ENCODE data around the gene EEIG1. TPM values are rescaled to one million over a fixed set of nuclear protein-coding genes. Genes with fewer than 3 reads are reported as not detected.
A peak's percentile ranks its signal among the peaks of the same experiment; 100 is the strongest.

EEIG1 gene
- total RNA-seq (10 to 100 TPM in 1 of 4 donors, 1 to 10 TPM in 3; 3.6 to 11.4 (median 8.3) TPM), polyA plus RNA-seq (1 to 10 TPM; 3.6 to 6.1 (median 5.1) TPM)
- long read RNA-seq, donor 1, partial matches to known transcripts = 0 of 3 reads
- long read RNA-seq, donor 1, other reads (novel, unspliced or antisense) = 3 of 3 reads
- long read RNA-seq, donor 2, full-length matches to known transcripts = 1 of 13 reads
- long read RNA-seq, donor 2, partial matches to known transcripts = 1 of 13 reads
- long read RNA-seq, donor 2, other reads (novel, unspliced or antisense) = 11 of 13 reads

GRCh38 chr9:127980706-127981558 is at the start of gene EEIG1:
EEIG1 (minus strand) TSS chr9:127980989; CDS start chr9:127980137, 852 bp downstream.
- ATAC-seq = peak; percentile 96 to 97 (median 96)
- Histone ChIP-seq H3K27me3 (ENCODE audit: insufficient read depth in 3 of 3, low read length in 2 of 3) (no peaks in the 10 kb centered on the region), H3K4me1 (peaks cover 51% of the 10 kb centered on the region), H3K27ac (peak within 1 kb of the TSS; percentile 87), H3K36me3 (ENCODE audit: insufficient read depth in 1 of 2, low read depth in 1 of 2) (no peaks in the 10 kb centered on the region), H3K4me3 (peak within 1 kb of the TSS; percentile 85), H3K9me3 (no peaks in the 10 kb centered on the region)
- no peak for TF ChIP-seq CTCF (IDR thresholded peaks at IDR 0.05)
- WGBS, 3 donors = 0 to 1% (median 0%) methylated on average over 45 to 93 of the region's 93 CpGs
- DNase-seq = peak; percentile 97 to 98
- intact Hi-C loops (cut with DNase I) = no loop called here

- no peak for DNase-seq
- Histone ChIP-seq H3K36me3 (ENCODE audit: insufficient read depth in 1 of 2, low read depth in 1 of 2) (no peaks in the 10 kb centered on the region), H3K9me3 (no peaks in the 10 kb centered on the region), H3K4me1 (no peaks in the 10 kb centered on the region), H3K27me3 (ENCODE audit: insufficient read depth in 3 of 3, low read length in 2 of 3) (no peaks in the 10 kb centered on the region), H3K4me3 (no peak overlapping the region), H3K27ac (no peak overlapping the region)
- intact Hi-C loops (cut with DNase I) = loop anchor here in 1 of 2 donors (5.0 kb wide), 1 partner anchor 35 kb away; no protein-coding TSS in a partner anchor
- no peak for TF ChIP-seq CTCF (IDR thresholded peaks at IDR 0.05)
- 90 to 98% (median 92%) methylated on average over 4 of the region's 4 CpGs for WGBS, 3 donors
- ATAC-seq = no peak
Measured at GRCh38 chr9:128027705-128028104, 46.9 kb upstream of the EEIG1 start.

- Histone ChIP-seq H3K36me3 (ENCODE audit: insufficient read depth in 1 of 2, low read depth in 1 of 2) (no peaks in the 10 kb centered on the region), H3K27ac (no peak overlapping the region), H3K4me1 (no peaks in the 10 kb centered on the region), H3K27me3 (ENCODE audit: insufficient read depth in 3 of 3, low read length in 2 of 3) (no peaks in the 10 kb centered on the region), H3K4me3 (no peak overlapping the region), H3K9me3 (no peaks in the 10 kb centered on the region)
- DNase-seq = no peak
- WGBS, 3 donors = 78% methylated on average over 11 of the region's 11 CpGs
- ATAC-seq = no peak
- no peak for TF ChIP-seq CTCF (IDR thresholded peaks at IDR 0.05)
- intact Hi-C loops (cut with DNase I) = loop anchor here in 1 of 2 donors (5.0 kb wide), 1 partner anchor 35 kb away; no protein-coding TSS in a partner anchor
Measured at GRCh38 chr9:128026773-128027541, 46.2 kb upstream of the EEIG1 start.

GRCh38 chr9:128026255-128026772 is 45.5 kb upstream of the EEIG1 start:
- intact Hi-C loops (cut with DNase I) = loop anchor here in 1 of 2 donors (5.0 kb wide), 1 partner anchor 34 kb away; no protein-coding TSS in a partner anchor
- Histone ChIP-seq H3K27me3 (ENCODE audit: insufficient read depth in 3 of 3, low read length in 2 of 3) (no peaks in the 10 kb centered on the region), H3K27ac (no peak overlapping the region), H3K4me3 (no peak overlapping the region), H3K4me1 (no peaks in the 10 kb centered on the region), H3K36me3 (ENCODE audit: insufficient read depth in 1 of 2, low read depth in 1 of 2) (no peaks in the 10 kb centered on the region), H3K9me3 (no peaks in the 10 kb centered on the region)
- ATAC-seq = no peak
- DNase-seq = no peak
- TF ChIP-seq CTCF (IDR thresholded peaks at IDR 0.05) = no peak
- WGBS, 3 donors = 88 to 92% (median 90%) methylated on average over 12 of the region's 12 CpGs
